HG03095 (cell line): ENCODE data around the gene C19orf85.
"Not testable (repeated sequence)": the region's sequence is repeated elsewhere in the genome, so short reads cannot be mapped to it uniquely, and the experiment has no call there.

Experiments
- ATAC-seq: cut with Tn5 transposase; IDR thresholded peaks from one replicate; pipeline ENCODE4 v1.9.1; 2021; ENCODE audit warnings: moderate library complexity; ENCODE audit not compliant: unreplicated experiment

The C19orf85 gene

DNA sequence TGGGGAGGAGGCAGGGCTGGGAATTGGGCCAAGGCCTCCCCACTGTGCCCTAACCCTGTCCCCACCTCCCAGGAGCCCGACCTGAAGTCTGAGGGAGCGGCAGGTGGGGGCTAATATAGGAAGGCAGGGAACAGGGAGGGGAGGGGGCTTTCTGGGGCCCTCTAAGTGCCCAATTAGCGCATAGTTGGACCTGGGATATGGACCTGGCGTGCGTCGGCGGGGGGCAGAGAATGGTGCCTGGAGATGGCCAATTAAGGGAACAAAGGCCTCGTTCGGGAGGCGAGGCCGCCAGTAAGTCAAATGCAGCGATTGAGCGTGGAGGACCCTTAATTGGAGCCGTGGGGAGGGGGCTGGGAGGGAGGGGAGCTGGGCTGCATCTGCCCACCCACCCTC lies at the start of gene C19orf85:
Gene C19orf85, minus strand, starts transcription at position 90 of the 393 bp plus-strand sequence. CDS start 197 bp downstream, outside the sequence.
- ATAC-seq: no peak

DNA sequence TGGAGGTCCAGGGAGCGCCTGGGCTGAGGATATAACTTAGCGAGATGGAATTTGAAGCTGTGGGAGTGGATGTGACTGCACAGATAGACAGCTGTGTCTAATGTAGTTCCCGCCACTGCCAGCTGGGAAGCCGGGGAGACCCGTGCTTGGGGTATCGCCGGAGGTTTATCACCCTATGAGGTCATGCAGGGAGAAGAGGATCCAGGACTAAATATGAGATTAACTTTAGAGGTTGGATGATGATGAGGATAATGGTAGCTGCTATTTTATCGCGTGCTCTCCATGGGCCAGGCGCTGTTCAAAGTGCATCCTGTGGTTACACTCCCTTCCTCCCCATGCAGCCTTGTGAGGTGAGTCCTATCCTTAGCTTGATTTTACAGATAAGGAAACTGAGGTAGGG lies 43.6 kb upstream of the C19orf85 start:
- ATAC-seq: no peak

DNA sequence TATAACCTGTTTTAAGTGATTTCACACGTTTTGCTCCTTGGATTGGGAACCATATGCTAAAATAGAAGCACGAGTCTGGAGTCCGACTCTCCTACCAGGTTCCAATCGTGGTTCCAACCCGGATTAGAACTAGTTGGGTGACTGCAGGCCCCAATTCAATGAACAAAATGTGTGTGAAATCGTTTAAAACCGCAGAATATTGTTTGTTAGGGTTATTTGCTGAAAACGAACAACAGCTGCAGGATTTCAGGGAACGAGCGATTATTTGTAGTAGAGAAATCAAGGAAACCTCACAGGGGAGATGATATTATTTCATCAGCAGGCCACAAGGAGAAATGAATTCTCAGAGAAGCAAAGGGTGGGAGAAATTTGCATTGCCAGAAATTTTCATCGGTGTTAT lies 40.4 kb upstream of the C19orf85 start:
- ATAC-seq: no peak

DNA sequence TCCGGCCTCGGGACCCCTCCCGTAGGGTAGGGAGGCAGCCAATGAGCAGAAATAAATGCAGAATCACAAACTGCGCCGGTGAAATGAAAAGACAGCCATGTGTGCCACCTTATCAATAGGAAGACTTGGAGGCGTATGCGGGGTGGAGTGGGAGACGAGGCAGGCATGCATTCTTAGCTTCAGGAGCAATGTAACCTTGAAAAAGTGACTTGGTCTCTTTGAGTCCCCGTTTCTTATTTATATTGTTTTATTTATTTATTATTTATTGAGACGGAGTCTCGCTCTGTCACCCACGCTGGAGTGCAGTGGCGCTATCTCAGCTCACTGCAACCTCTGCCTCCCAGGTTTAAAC lies 39.7 kb upstream of the C19orf85 start:
- ATAC-seq: no peak

DNA sequence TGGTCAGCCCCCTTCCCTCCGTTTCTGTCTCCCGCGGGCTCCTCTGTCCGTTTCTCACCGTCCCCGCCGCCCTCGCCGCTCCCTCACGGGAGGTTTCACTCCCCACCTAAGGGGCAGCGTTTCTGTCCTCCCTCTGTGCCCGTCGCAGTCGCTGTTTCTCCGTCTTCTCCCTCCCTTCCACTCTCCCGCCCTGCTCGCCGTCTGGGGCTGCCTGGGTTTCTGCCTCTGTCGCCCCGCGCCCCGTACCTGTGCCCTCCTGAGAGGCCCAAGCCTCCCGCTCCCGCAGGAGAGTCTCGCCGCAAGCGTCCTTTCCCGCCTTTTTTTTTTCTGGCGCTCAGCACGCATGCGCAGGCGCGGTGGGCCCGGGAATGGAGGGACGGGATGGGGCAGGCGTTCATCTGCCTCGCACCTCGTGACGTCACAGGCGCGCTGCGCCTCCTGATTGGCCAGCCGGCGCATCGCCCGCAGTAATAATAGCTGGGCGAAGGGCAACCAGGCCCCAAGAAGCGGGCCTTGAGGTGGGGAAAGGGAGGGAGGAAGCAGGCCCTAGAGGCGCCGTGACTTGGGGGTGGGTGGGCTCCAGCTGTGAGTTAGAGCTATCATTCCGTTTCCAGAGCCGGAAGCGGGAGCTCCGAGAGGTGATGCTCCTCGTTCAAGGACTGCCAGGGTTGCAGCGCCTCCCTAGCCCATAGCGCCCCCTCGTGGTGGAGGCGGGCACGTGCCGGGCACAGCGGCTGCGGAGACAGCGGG lies 39.1 kb upstream of the C19orf85 start:
- peak; percentile 93 for ATAC-seq

DNA sequence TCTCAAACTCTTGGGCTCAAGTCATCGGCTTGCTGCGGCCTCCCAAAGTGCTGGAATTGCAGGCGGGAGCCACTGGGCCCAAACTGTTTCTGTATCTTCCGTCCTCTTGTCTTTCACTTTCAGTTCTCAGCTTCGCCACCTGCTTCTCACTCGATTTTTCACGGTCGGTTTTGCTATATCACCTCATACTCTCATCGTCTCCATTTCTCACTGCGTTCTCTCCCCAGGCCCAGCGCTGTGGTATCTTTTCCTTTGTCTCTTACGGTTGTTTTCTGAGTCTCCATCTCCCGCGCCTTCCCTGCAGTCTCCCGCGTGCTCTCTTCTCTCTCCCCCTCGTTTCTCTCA lies 38.6 kb upstream of the C19orf85 start:
- no peak for ATAC-seq

DNA sequence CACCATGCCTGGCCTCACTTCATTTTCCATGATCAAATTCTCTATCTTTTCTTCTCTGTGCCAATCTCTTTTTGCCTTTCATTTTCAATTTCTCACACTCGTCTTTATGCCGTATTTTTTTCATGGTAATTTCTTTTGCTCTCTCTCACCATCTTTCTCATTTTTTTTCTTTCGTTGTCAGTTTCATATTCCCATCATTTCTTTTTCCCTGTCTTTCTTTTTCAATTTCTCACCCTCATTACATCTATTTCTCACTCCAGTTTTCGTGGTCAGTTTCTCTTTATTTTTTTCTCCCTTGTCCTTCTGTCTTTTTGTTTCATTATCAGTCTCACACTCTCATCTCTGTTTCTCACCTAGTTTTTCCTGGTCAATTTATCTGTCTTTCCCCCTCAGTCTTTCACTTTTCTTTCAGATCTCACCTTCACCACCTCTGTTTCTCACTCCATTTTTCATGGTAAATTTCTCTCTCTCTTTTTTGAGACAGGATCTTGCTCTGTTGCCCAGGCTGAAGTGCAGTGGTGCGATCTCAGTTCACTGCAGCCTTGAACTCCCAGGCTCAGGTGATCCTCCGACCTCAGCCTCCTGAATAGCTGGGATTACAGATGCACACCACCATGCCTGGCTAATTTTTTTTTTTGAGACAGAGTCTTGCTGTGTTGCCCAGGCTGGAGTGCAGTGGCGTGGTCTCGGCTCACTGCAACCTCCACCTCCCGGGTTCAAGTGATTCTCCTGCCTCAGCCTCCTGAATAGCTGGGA lies 37.8 kb upstream of the C19orf85 start:
- no peak for ATAC-seq

DNA sequence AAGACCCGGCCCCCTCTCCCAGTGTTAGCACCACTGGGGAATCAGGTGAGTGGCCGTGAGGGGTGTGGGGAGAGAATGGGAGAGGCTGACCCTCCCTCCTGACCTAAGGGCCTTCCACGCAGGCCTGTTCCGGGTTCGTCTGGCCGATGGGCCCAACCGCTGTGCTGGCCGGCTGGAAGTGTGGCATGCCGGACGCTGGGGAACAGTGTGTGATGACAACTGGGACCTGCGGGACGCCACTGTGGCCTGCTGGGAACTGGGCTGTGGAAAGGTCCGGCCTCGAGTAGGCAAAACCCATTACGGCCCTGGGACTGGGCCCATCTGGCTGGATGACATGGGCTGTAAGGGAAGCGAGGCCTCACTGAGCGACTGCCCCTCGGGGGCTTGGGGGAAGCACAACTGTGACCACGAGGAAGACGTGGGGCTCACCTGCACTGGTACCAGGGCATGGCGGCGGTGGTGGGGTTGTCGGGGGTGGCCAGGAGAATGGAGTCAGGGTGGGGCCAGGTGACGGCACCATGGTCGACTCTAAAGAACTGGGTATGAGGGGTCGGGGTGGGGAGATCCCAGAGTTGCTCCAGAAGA lies 35.9 kb upstream of the C19orf85 start:
- no peak for ATAC-seq

DNA sequence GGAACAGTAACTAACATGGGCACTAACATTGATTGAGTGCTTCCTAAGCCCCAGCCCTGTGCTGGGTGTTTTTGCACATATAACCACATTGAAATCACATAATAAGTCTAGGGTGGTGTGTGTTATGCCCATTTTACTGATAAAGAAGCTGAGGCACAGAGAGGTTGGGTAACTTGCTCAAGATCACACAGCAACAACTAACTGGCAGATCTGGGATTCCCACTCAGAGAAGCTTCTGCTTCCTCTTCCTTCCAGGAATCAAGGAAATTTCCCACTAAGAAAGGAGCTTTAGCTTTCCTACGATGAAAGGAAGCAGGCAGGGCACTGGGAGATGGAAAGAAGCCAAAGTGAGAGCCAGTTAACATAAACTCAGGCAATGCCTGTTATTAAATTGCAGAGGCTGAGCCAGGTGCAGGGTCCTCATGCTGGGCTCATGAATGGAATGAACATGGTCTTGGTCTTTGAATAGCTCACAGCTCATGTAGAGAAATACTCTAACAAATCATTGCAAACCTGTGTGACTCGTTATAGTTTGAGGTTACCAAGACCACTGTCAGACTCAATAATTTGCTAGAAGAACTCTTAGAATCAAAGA lies 33.8 kb upstream of the C19orf85 start:
- no peak for ATAC-seq

DNA sequence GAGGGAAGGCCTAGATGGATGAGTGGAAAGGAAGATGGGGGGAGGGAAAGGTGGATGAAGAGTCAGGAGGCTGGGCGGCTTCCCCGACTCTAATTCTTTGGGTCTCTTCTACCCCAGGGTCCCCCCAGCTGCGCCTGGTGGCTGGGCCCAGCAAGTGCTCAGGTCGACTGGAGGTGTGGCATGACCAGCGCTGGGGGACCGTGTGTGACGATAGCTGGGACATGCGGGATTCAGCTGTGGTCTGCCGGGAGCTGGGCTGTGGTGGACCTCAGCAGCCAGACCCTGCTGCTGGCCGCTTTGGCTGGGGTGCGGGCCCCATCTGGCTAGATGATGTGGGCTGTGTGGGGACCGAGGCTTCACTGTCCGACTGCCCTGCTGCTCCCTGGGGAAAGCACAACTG lies 33.2 kb upstream of the C19orf85 start:
- ATAC-seq: no peak

DNA sequence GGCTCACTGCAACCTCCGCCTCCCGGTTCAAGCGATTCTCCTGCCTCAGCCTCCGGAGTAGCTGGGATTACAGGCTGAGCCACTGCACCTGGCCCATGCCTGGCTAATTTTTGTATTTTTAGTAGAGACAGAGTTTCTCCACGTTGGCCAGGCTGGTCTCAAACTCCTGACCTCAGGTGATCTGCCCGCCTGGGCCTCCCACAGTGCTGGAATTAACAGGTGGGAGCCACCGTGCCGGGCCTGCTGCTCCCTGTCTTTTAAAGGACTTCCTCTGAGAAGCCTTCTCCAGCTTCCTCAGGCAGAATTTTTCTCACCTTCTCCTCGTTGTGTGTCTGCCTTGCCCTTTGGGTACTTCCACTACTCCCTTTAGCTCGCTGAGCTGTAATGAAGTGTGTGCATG lies 32.3 kb upstream of the C19orf85 start:
- ATAC-seq: not testable (repeated sequence)

DNA sequence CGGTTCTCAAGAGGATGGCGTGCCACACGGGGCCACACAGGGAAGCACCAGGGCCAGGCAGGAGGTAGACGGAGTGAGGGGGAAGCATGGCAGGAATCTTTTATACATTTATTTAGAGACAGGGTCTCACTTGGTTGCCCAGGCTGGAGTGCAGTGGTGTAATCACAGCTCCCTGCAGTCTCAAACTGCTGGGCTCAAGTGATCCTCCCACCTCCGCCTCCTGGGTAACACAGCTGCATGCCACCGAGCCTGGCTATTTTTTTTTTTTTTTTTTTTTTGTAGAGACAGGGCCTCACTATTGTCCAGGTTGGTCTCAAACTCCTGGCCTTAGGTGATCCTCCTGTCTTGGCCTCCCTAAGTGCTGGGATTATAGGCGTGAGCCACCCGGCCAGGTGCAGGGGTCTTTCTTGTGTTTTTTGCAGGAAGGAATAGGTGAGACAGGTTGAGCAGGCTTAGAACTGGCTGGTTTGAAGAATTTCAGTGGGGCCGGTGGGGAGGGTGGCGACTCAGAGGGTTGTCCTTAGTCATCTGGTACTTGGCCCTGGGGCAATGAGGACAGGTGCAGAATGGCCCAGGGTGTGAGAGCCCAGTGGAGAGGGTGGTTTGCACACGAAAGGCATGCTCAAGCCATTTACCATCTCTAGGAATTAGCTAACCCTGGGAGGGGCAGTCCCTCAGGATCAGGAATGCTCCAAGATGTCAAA lies 31.2 kb upstream of the C19orf85 start:
- no peak for ATAC-seq

DNA sequence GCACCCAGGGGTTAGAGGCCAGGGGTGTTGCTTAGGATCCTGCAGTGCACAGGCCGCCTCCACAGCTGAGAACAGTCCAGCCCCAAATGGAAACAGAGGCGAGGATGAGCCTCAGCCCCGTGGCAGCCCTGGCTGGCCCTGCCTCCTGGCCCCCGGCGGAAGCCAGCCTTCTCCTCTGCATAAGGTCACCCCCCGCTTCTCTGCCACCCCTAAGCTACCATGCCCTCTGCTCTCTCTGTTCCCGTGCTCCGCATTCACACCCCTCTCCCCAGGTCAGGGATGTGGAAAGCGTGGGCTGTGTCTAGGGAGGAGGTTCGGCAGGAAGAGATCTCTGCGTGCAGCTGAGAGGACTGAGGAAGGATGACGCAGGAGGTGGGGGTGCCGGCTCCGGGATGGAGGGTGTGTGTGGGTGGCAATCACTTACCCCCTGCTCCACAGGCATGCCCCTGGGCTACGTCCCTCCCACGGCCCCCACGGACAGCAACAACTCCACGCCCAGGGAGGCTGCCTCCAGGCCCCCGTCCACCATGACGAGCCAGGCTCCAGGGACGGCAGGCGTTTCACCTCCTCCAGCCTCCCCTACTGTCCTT lies 29.7 kb upstream of the C19orf85 start:
- no peak for ATAC-seq

DNA sequence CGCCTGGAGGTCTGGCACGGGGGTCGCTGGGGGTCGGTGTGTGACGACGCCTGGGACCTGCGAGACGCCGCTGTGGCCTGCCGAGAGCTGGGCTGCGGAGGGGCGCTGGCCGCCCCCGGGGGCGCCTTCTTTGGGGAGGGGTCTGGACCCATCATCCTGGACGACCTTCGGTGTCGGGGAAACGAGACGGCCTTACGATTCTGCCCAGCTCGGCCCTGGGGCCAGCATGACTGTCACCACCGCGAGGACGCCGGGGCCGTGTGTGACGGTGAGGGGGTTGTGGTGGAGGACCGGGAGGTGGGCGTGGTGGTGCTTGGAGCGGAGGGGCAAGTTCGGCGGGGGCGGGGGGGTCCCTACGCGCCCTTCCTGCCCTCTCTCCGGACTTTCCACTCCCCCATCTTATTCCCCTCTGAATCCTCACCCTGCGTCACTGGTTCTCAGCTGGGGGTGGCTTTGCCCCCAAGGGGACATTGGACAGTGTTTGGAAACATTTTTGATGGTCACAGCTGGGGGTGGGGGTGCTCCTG lies 29.2 kb upstream of the C19orf85 start:
- ATAC-seq: no peak

DNA sequence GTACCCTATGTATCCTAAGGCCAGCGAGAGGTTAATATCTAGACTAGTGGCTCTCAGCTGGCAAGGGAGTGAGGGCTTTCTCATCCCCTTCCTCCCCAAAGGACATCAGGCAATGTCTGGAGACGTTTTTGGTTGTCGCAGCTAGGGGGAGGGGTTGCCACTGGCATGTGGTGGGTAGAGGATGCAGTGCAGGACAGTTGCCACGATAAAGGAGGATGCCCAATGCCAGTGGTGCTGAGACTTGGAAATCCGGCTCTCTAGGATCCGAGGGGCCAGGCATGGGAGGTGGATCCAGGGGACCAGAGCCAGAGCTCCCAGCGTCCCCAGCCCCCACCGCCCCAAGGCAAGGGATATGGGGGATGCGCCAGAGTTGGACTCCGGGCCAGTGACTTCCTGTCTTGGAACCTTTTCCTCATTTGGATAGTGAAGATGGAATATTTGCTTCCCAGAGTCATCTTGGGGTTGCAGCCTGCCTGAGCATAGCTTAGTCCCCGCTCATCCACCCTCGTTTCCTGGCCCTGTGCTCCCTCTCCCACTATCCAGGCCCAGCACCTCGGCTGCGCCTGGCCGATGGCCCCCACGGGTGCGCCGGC lies 28.6 kb upstream of the C19orf85 start:
- no peak for ATAC-seq

DNA sequence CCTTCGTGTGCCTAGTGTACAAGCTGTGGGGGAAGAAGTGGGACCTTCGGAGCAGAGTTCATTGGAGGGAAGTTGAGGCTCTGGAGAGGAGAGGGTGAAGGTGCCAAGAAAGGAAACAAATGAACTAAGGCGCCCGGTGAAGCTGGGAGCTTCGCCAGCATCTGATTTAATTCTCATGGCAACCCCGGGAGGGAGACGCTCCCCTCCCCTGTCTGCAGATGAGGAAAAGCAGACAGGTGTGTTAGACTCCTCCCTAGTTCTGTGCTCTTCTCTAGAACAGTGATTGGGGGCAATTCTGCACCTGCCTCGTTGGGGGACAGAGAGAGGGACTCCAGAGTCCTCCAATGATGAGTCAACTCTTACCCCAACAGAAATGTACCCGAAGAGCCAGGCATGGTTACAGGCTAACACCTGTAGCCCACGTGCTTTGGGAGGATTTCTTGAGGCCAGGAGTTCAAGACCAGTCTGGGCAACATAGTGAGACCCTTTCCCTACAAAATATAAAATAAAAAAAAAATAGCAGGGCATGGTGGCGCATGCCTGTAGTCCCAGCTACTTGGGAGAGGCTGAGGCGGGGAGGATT lies 27.9 kb upstream of the C19orf85 start:
- ATAC-seq: no peak

DNA sequence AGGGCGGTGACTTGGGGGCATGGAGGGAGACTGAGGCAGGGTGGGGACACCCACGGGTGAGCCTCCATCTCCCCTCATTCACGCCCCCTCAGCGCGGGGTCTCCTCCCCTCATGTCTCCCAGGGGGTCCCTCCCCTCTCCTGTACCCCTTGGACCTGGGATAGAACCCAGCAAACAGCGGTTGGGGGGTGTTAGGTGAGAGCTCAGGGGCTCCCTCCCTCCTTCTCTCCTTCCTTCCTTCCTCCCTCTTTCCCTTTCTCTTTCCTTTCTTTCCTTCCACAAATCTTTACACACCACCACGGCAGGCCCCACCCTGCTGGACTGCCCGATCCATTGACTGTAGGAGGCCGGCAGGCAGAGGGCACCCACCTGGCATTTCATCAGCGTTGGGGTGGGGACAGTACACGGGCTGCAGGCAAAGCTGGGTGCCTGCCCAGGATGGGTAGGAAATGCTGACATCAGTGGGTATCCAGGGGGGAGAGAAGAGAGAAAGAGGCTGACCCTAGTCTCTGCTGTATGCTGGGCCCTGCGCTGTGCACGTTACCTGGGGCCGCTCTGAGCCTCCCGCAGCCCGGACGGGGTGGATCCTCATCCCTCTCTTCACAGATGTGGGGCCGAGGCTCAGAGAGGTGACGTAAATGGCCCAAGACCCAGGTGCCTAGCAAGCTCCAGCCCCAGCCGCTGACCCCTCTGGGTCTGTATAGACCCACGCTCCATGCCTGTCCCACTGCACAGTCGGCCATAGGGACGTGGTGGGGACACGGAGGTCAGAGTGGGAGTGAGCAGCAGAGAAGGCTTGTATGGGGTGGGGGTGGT lies 27.2 kb upstream of the C19orf85 start:
- ATAC-seq: no peak

DNA sequence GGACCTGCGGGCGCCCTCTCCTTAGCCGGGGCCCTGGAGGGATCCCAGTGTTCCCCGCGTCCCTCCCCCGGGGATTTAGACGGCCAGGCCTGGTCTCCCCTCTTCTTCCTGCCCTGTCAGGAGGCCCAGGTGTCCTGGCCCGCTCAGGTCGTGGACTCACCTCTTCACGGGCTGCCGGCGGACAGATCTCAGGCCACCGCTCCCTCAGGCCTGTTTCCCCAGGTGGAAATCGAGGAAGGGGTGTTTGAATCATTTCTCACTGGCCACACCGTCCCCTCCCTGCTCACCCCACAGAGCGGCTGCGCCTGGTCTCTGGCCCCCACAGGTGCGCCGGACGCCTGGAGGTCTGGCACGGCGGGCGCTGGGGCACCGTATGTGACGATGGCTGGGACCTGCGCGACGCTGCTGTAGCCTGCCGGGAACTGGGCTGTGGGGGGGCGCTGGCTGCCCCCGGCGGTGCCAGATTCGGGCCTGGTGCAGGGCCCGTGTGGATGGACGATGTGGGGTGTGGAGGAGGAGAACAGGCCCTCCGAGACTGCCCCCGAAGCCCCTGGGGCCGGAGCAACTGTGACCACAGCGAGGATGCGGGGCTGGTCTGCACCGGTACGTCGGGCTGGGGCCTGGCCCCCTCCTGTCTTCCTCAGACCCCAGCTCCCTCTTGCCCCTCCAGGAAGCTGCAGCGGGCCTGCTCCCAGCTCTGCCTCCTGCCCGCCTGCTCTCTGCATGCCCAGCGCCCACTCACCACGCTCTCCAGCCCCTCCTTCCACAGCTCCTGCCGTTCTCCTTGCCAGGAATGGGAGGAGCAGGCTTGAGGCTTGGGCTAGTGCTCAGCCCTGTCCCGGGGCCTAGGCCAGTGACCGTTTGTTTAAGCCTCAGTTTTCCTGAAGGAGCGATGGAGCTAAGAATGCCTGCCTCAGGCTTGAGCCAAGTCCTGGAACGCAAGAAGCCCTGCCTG lies 26.2 kb upstream of the C19orf85 start:
- no peak for ATAC-seq
